ENCODE results near the gene IL9. TPM values are rescaled to one million over a fixed set of nuclear protein-coding genes. Genes with fewer than 3 reads are reported as not detected.

Gene IL9
- total and polyA plus RNA-seq, 2 of the 4 experiments (the other 2 are of a cell fraction), result not detected

DNA sequence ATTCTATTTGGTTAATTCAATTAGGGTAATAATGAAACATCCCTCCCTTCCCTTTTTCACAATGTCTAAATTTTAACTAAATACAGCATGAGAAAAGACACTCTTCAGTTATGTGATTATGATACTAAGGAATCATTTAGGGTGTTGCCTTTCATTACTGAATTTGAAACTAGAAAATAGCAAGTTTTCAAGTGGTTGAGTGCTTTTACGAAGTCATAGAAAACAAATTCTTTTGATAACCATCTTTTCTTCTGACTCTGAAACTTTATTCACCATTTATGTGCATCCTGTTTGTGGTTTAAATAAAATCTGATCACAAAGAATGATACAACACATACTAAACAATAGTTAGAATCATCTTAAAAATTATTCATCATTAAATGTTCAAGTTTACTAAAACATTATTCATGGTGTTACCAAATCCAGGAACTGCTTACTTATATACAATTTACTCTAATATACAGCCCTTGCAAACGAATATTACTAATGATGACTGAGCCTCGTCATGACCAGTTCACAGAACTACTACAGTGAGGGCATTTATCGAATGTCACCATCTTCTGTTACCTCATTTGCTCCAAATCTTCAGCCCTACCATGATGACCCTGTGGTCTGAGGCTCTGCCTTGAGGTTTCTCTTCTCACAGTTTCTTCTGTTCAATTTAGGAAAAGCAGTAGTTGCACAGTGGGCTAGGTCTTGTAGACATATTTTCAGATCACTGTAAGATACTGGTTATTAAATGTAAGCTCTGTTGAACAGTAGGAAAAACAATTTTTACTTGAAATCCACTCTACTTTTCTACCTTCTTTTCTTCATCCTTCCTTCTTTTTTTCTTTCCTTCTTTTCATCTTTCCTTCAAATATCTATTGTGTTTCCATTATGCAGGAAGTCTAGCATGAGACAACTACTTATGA is 18.3 kb upstream of the IL9 start (continued):
- TF ChIP-seq FOS (IDR thresholded peaks at IDR 0.05; ENCODE audit: low read depth, low read length), result no peak

DNA sequence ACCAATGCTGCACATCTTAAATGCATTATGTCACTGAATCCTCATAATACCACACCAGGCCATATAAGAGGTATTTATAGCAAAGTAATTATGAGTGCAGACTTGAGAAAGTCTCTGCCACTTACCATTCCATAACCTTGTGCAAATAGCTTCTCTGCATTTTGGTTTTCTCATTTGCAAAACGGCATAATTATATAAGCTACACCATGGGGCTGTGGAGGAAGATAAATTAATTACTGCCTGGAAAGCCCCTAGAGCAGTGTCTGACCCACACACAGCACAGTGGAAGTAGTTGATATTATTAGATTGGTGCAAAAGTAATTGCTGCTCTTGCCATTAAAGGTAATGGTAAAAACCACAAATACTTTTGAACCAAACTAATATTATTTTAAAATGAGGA is 9.5 kb upstream of the IL9 start:
- Histone ChIP-seq H4K8ac (ENCODE audit: low read depth in 2 of 2, low read length in 2 of 2) (no peak overlapping the region), H3K9me3 (ENCODE audit: control insufficient read depth, insufficient read depth, low read length) (no peaks in the 10 kb centered on the region), H3K36me3 (ENCODE audit: control insufficient read depth, insufficient read depth, low read length) (no peaks in the 10 kb centered on the region), H3K27me3 (ENCODE audit: control insufficient read depth, insufficient read depth, low read length) (peaks cover 27% of the 10 kb centered on the region), H2BK120ac (ENCODE audit: low read depth, low read length) (no peak overlapping the region), H2BK15ac (ENCODE audit: low read depth, low read length) (no peak overlapping the region), H2AK5ac (ENCODE audit: low read depth, low read length) (no peak overlapping the region), H4K91ac (ENCODE audit: insufficient read depth, low read depth, low read length) (no peak overlapping the region), H3K23ac (ENCODE audit: low read depth, low read length) (no peak overlapping the region), H4K5ac (ENCODE audit: low read depth, low read length) (no peak overlapping the region), H3K4me3 (ENCODE audit: insufficient read depth, low read depth, low read length) (no peak overlapping the region), H3K27ac (ENCODE audit: insufficient read depth, low read length) (no peak overlapping the region), H3K18ac (ENCODE audit: low read depth, low read length) (no peak overlapping the region), H3K14ac (replicated peaks; ENCODE audit: low read depth, low read length) (no peak overlapping the region), H2BK5ac (ENCODE audit: low read depth, low read length, poor library complexity, severe bottlenecking) (no peak overlapping the region), H2BK20ac (ENCODE audit: low read depth, low read length) (no peak overlapping the region), H3K4me2 (ENCODE audit: low read depth, low read length) (no peak overlapping the region), H3K56ac (ENCODE audit: extremely low read depth, insufficient read depth, low read length) (no peak overlapping the region), H2AFZ (replicated peaks; ENCODE audit: low read length, poor library complexity) (no peak overlapping the region), H2AK9ac (replicated peaks; ENCODE audit: low read depth, low read length, poor library complexity) (no peak overlapping the region), H3K4ac (ENCODE audit: low read depth, low read length) (no peak overlapping the region), H3K9ac (ENCODE audit: low read depth, low read length) (no peak overlapping the region), H4K20me1 (ENCODE audit: insufficient read depth, low read length) (no peaks in the 10 kb centered on the region), H3K9me1 (ENCODE audit: insufficient read depth, low read length) (no peaks in the 10 kb centered on the region), H3K4me1 (ENCODE audit: control insufficient read depth, insufficient read depth, low read length) (no peaks in the 10 kb centered on the region), H3K79me1 (ENCODE audit: low read depth in 1 of 2, low read length in 2 of 2) (no peaks in the 10 kb centered on the region)
- ChIA-PET POLR2A (ENCODE audit: unreplicated experiment) (no interaction called here), CTCF (interaction anchor here (0.9 to 1.2 kb wide), 2 partner anchors 14 to 307 kb away, joined by 3 read pairs; no protein-coding TSS in a partner anchor)
- ATAC-seq (ENCODE audit: low read depth) (no peak), DNase-seq (no peak)
- WGBS, 2 experiments (ENCODE audit: extremely low coverage in 2 of 2, insufficient read length in 1 of 2), result no CpG with 5 or more reads among the region's 1 CpG
- intact Hi-C loops (cut with micrococcal nuclease), result no loop called here
- dilution Hi-C loops (cut with HindIII; ENCODE audit: low sequenced_read_pairs, unreplicated experiment), result no loop called here
- in situ Hi-C loops (cut with MboI; ENCODE audit: low sequenced_read_pairs), result no loop called here
- no TSS peak for BruUV-seq (replicated peaks)
- TF ChIP-seq CHD1 (IDR thresholded peaks at IDR 0.05; ENCODE audit: low read depth, low read length) (no peak), MAZ (IDR thresholded peaks at IDR 0.05; ENCODE audit: borderline replicate concordance, low read depth, low read length) (no peak), RFX5 (IDR thresholded peaks at IDR 0.05; ENCODE audit: low read depth, low read length) (no peak), POLR2A (IDR thresholded peaks at IDR 0.05; ENCODE audit: low read depth, low read length) (no peak), MXI1 (IDR thresholded peaks at IDR 0.05; ENCODE audit: borderline replicate concordance, low read depth, low read length) (no peak), SMC3 (IDR thresholded peaks at IDR 0.05; ENCODE audit: low read depth, low read length) (no peak), NFE2L2 (IDR thresholded peaks at IDR 0.05; ENCODE audit: low read depth, low read length) (no peak), FOS (IDR thresholded peaks at IDR 0.05; ENCODE audit: low read depth, low read length) (no peak), CEBPB (IDR thresholded peaks at IDR 0.05; ENCODE audit: low read depth, low read length) (no peak), RCOR1 (IDR thresholded peaks at IDR 0.05; ENCODE audit: insufficient replicate concordance, low read length) (no peak), BHLHE40 (IDR thresholded peaks at IDR 0.05; ENCODE audit: low read depth, low read length) (no peak), RAD21 (IDR thresholded peaks at IDR 0.05; ENCODE audit: low read length) (no peak)
- TF ChIP-seq, protein P1, sequence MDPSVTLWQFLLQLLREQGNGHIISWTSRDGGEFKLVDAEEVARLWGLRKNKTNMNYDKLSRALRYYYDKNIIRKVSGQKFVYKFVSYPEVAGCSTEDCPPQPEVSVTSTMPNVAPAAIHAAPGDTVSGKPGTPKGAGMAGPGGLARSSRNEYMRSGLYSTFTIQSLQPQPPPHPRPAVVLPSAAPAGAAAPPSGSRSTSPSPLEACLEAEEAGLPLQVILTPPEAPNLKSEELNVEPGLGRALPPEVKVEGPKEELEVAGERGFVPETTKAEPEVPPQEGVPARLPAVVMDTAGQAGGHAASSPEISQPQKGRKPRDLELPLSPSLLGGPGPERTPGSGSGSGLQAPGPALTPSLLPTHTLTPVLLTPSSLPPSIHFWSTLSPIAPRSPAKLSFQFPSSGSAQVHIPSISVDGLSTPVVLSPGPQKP (IDR thresholded peaks at IDR 0.05; ENCODE audit: borderline replicate concordance, low read depth, low read length), result no peak
- TF ChIP-seq, protein P2, sequence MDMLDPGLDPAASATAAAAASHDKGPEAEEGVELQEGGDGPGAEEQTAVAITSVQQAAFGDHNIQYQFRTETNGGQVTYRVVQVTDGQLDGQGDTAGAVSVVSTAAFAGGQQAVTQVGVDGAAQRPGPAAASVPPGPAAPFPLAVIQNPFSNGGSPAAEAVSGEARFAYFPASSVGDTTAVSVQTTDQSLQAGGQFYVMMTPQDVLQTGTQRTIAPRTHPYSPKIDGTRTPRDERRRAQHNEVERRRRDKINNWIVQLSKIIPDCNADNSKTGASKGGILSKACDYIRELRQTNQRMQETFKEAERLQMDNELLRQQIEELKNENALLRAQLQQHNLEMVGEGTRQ (IDR thresholded peaks at IDR 0.05; ENCODE audit: low read depth, low read length), result no peak

Measured in IMR-90 (cell line).